Measurements from ENCODE around the gene CCDC13. TPM values are rescaled to one million over a fixed set of nuclear protein-coding genes. Genes with fewer than 3 reads are reported as not detected.

CCDC13 gene
- total RNA-seq, 4 donors from 2014 or later = 1.2 to 5.3 (median 3.9) TPM

DNA sequence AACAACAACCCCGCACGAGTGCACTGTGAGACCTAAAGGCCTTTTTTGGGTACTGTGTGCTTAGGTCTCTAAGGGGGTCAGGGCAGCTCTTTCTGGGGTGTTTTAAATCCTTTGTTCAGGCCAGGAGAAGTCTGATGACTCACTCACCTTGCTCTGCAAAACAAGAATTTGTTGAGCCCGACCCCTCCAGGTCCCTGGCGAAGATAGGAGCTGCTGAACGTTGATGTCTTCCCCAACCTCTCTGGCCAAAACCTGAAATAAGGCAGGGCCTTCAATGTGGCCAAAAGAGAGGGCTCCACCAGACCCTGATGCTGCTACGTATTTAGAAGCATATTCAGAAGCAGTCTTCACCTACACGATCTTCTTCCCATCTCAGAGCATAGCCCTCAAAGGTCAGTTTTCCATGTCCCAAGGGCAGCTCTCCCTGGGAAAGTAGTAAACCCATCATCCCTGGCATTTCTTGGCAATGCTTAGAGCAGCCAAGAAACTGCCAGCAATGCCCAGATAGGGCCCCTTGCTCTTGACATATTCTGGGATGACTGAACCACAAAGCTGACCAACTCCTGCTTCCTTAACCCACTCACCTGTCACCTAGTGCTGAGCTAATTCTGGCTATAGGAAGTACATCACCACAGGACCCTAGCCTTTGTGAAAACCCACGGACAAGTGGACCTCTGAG, 27.1 kb downstream of the CCDC13 start:
- no peak for DNase-seq (ENCODE audit: extremely low spot score)
- TF ChIP-seq, protein P1, sequence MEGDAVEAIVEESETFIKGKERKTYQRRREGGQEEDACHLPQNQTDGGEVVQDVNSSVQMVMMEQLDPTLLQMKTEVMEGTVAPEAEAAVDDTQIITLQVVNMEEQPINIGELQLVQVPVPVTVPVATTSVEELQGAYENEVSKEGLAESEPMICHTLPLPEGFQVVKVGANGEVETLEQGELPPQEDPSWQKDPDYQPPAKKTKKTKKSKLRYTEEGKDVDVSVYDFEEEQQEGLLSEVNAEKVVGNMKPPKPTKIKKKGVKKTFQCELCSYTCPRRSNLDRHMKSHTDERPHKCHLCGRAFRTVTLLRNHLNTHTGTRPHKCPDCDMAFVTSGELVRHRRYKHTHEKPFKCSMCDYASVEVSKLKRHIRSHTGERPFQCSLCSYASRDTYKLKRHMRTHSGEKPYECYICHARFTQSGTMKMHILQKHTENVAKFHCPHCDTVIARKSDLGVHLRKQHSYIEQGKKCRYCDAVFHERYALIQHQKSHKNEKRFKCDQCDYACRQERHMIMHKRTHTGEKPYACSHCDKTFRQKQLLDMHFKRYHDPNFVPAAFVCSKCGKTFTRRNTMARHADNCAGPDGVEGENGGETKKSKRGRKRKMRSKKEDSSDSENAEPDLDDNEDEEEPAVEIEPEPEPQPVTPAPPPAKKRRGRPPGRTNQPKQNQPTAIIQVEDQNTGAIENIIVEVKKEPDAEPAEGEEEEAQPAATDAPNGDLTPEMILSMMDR (IDR thresholded peaks at IDR 0.05) = no peak
- TF ChIP-seq EP300 (IDR thresholded peaks at IDR 0.05) (no peak), POLR2AphosphoS5 (IDR thresholded peaks at IDR 0.05) (no peak), POLR2A (IDR thresholded peaks at IDR 0.05; ENCODE audit: low read depth) (no peak)
- peak overlapping the region; percentile 74 to 87 (median 80) for H3K27ac ChIP-seq (replicated peaks in 1 of 4)
- H3K4me3 ChIP-seq = no peak overlapping the region
- WGBS = 56% methylated on average over 8 of the region's 8 CpGs
- H3K36me3 ChIP-seq = no peaks in the 10 kb centered on the region
- H3K9me3 ChIP-seq = no peaks in the 10 kb centered on the region
- intact Hi-C loops (cut with DNase I) = loop anchor here (5.0 kb wide), 1 partner anchor 144 kb away; the partner anchor contains the start of gene NKTR
- no peaks in the 10 kb centered on the region for H3K27me3 ChIP-seq
- H3K4me1 ChIP-seq = peaks cover 33 to 65% (median 64%) of the 10 kb centered on the region in 4 donors

DNA sequence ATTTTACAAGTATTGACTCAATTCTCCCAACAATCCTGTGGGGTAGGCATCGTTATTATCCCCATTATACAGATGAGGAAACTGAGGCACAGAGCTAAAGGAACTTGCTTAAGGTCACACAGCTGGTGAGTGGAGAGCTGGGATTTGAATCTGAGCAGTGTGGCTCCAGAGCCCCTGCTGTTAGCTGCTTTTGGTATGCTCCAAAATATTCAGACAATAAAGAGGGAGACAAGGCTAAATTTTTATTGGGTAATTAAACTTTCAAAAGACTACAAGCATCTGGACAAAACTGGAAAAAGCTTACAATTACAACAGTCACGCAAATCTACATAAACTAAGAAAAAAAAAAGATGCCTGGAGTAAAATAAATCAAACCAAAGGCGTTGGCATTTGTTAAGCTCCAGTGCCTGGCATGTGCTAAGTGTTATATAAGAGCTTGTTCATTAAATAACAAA, 27.7 kb downstream of the CCDC13 start:
- Histone ChIP-seq H3K36me3 (no peaks in the 10 kb centered on the region), H3K4me3 (no peak overlapping the region), H3K4me1 (peaks cover 33 to 65% (median 64%) of the 10 kb centered on the region in 4 donors), H3K27me3 (no peaks in the 10 kb centered on the region), H3K9me3 (no peaks in the 10 kb centered on the region), H3K27ac (replicated peaks in 1 of 4) (peak overlapping the region; percentile 74 to 87 (median 80))
- DNase-seq (ENCODE audit: extremely low spot score) = no peak
- TF ChIP-seq POLR2A (IDR thresholded peaks at IDR 0.05; ENCODE audit: low read depth) (no peak), EP300 (IDR thresholded peaks at IDR 0.05) (no peak), POLR2AphosphoS5 (IDR thresholded peaks at IDR 0.05) (no peak)
- TF ChIP-seq, protein P1 (IDR thresholded peaks at IDR 0.05) = no peak
- 70% methylated on average over 3 of the region's 3 CpGs for WGBS
- intact Hi-C loops (cut with DNase I) = loop anchor here (5.0 kb wide), 1 partner anchor 143 kb away; the partner anchor contains the start of gene NKTR

DNA sequence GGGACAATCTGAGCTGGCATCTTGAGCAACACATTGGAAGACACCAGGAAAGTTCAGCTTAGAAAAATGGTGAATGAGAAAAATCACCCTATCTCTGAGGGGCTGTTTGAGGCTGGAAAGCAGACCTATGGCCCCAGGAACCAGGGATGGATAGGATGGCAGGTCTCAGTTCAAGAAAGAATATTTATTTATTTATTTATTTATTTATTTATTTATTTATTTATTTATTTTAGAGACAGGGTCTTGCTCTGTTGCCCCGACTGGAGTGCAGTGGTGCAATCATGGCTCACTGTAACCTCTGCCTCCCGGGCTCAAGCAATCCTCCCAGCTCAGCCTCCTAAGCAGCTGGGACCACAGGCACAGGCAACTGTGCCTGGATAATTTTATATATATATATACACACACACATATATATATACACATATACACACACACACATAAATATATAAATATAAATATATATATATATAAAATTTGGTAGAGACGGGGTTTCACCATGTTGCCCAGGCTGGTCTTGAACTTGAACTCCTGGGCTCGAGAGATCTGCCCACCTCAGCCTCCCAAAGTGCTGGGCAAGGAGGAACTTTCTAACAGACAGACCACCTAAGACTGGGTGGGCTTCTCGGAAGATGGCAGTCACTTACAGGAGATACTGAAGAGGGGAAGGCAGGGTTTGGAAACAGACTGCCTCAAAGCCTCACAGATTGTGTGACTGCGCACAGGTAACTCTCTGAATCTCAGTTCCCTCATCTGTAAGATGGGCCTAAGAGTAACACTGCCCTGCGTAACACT, 29.7 kb downstream of the CCDC13 start:
- Histone ChIP-seq H3K36me3 (no peaks in the 10 kb centered on the region), H3K27me3 (no peaks in the 10 kb centered on the region), H3K9me3 (no peaks in the 10 kb centered on the region), H3K4me3 (no peak overlapping the region), H3K27ac (replicated peaks in 1 of 4) (peak overlapping the region in 3 of 4 donors; percentile 42 to 51 (median 46)), H3K4me1 (peaks cover 37 to 46% (median 45%) of the 10 kb centered on the region in 4 donors)
- WGBS = 97% methylated on average over 7 of the region's 7 CpGs
- intact Hi-C loops (cut with DNase I) = loop anchor here (5.0 kb wide), 1 partner anchor 91 kb away; the partner anchor contains the start of gene ZBTB47
- TF ChIP-seq EP300 (IDR thresholded peaks at IDR 0.05) (no peak), POLR2AphosphoS5 (IDR thresholded peaks at IDR 0.05) (no peak), POLR2A (IDR thresholded peaks at IDR 0.05; ENCODE audit: low read depth) (no peak)
- TF ChIP-seq, protein P1 (IDR thresholded peaks at IDR 0.05) = no peak
- DNase-seq (ENCODE audit: extremely low spot score) = no peak

DNA sequence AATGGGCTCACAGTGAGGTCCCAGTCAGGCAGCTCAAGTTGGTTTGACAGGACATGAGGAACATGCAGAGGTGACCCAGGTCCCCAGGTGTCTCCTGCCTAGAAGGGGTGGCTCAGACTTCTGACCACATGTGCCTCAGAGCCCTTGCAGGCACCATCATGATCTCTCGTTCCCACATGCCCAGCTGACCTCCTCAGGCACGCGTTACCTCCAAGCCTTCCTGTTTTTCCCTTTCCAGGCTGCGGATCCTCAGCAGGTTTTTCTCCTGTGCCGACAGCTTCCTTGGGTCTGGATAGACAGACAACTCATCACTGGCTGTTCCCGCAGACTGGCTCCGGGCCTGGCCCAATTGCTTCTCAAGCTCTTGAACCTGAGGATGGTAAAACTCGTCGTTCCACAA, 30.4 kb downstream of the CCDC13 start:
- no peaks in the 10 kb centered on the region for H3K9me3 ChIP-seq
- TF ChIP-seq POLR2A (IDR thresholded peaks at IDR 0.05; ENCODE audit: low read depth) = no peak
- no peak for TF ChIP-seq POLR2AphosphoS5 (IDR thresholded peaks at IDR 0.05)
- TF ChIP-seq EP300 (IDR thresholded peaks at IDR 0.05) = no peak
- TF ChIP-seq, protein P1 (IDR thresholded peaks at IDR 0.05) = no peak
- H3K4me3 ChIP-seq = no peak overlapping the region
- no peak overlapping the region for H3K27ac ChIP-seq (replicated peaks in 1 of 4)
- no peaks in the 10 kb centered on the region for H3K36me3 ChIP-seq
- no peaks in the 10 kb centered on the region for H3K27me3 ChIP-seq
- WGBS = 90% methylated on average over 9 of the region's 9 CpGs
- intact Hi-C loops (cut with DNase I) = loop anchor here (5.0 kb wide), 1 partner anchor 90 kb away; the partner anchor contains the start of gene ZBTB47
- DNase-seq (ENCODE audit: extremely low spot score) = no peak
- H3K4me1 ChIP-seq = peaks cover 30 to 39% (median 38%) of the 10 kb centered on the region in 4 donors
